ENCODE results near the gene KRT71.

The KRT71 gene

GRCh38 chr12:52518574-52519386, 34.2 kb downstream of the KRT71 start:
- Histone ChIP-seq H3K27ac (no peak overlapping the region), H3K4me3 (ENCODE audit: low read depth, low read length) (no peak overlapping the region), H3K27me3 (ENCODE audit: insufficient read depth, low read depth, severe bottlenecking) (peaks cover 95% of the 10 kb centered on the region), H3K9me3 (ENCODE audit: severe bottlenecking) (no peaks in the 10 kb centered on the region), H3K36me3 (no peaks in the 10 kb centered on the region)
- no peak for TF ChIP-seq CTCF (IDR thresholded peaks at IDR 0.05; ENCODE audit: low read depth, low read length)
- DNase-seq = no peak

GRCh38 chr12:52517888-52518287, 35.1 kb downstream of the KRT71 start:
- Histone ChIP-seq H3K36me3 (no peaks in the 10 kb centered on the region), H3K9me3 (ENCODE audit: severe bottlenecking) (no peaks in the 10 kb centered on the region), H3K27ac (no peak overlapping the region), H3K27me3 (ENCODE audit: insufficient read depth, low read depth, severe bottlenecking) (peaks cover 95% of the 10 kb centered on the region), H3K4me3 (ENCODE audit: low read depth, low read length) (no peak overlapping the region)
- DNase-seq = no peak
- TF ChIP-seq CTCF (IDR thresholded peaks at IDR 0.05; ENCODE audit: low read depth, low read length) = no peak

- Histone ChIP-seq H3K27me3 (ENCODE audit: insufficient read depth, low read depth, severe bottlenecking) (peaks cover 94% of the 10 kb centered on the region), H3K36me3 (no peaks in the 10 kb centered on the region), H3K4me3 (ENCODE audit: low read depth, low read length) (no peak overlapping the region), H3K27ac (no peak overlapping the region), H3K9me3 (ENCODE audit: severe bottlenecking) (no peaks in the 10 kb centered on the region)
- no peak for TF ChIP-seq CTCF (IDR thresholded peaks at IDR 0.05; ENCODE audit: low read depth, low read length)
- no peak for DNase-seq
Measured at GRCh38 chr12:52517005-52517835, 35.7 kb downstream of the KRT71 start.

- Histone ChIP-seq H3K36me3 (no peaks in the 10 kb centered on the region), H3K27ac (no peak overlapping the region), H3K27me3 (ENCODE audit: insufficient read depth, low read depth, severe bottlenecking) (peaks cover 95% of the 10 kb centered on the region), H3K9me3 (ENCODE audit: severe bottlenecking) (peaks cover 4% of the 10 kb centered on the region), H3K4me3 (ENCODE audit: low read depth, low read length) (no peak overlapping the region)
- DNase-seq = no peak
- TF ChIP-seq CTCF (IDR thresholded peaks at IDR 0.05; ENCODE audit: low read depth, low read length) = no peak
Measured at GRCh38 chr12:52515927-52516831, 36.8 kb downstream of the KRT71 start.

- peaks cover 10% of the 10 kb centered on the region for H3K9me3 ChIP-seq (ENCODE audit: severe bottlenecking)
- H3K4me3 ChIP-seq (ENCODE audit: low read depth, low read length) = no peak overlapping the region
- no peaks in the 10 kb centered on the region for H3K36me3 ChIP-seq
- no peak for TF ChIP-seq CTCF (IDR thresholded peaks at IDR 0.05; ENCODE audit: low read depth, low read length)
- H3K27me3 ChIP-seq (ENCODE audit: insufficient read depth, low read depth, severe bottlenecking) = peaks cover 91% of the 10 kb centered on the region
- no peak overlapping the region for H3K27ac ChIP-seq
- DNase-seq = no peak
Measured at GRCh38 chr12:52515319-52515646, 37.7 kb downstream of the KRT71 start.
